ENCODE measurements around the gene CWC15. TPM values are rescaled to one million over a fixed set of nuclear protein-coding genes. Genes with fewer than 3 reads are reported as not detected.

Gene CWC15
- polyA plus RNA-seq, 1 donor (not counting 4 experiments of a cell fraction or from before 2014, with no cell fraction given) = 56.3 TPM

DNA sequence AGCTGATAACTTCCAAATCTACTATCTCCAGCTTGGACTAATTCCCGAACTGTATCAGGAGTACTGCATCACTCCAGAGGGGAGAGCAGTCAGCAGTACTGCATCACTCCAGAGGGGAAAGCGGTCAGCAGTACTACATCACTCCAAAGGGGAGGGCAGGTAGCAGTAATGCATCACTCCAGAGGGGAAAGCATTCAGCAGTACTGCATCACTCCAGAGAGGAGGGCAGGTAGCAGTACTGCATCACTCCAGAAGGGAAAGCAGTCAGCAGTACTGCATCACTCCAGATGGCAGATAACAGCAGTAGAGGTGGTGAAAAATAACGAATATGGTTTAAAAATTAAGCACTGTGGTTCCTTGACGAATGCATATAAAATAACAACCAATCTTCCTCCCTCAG, 8.4 kb downstream of the CWC15 start:
- H3K4me2 ChIP-seq (ENCODE audit: control insufficient read depth, extremely low read depth, insufficient read depth, low read depth, low read length) = no peak overlapping the region
- no peak for DNase-seq (ENCODE audit: low read depth, low spot score)
- no peaks in the 10 kb centered on the region for H3K9me3 ChIP-seq (ENCODE audit: control insufficient read depth, low read depth, low read length)
- no peak for FAIRE-seq
- H4K20me1 ChIP-seq (ENCODE audit: control insufficient read depth, extremely low read depth, insufficient read depth, low read length) = no peaks in the 10 kb centered on the region
- no peaks in the 10 kb centered on the region for H3K4me1 ChIP-seq (ENCODE audit: control insufficient read depth, extremely low read depth, insufficient read depth, low read length)
- no peaks in the 10 kb centered on the region for H3K27me3 ChIP-seq (ENCODE audit: control insufficient read depth, extremely low read depth, insufficient read depth, low read length)
- H3K9ac ChIP-seq (ENCODE audit: control insufficient read depth, extremely low read depth, insufficient read depth, low read length) = no peak overlapping the region
- dilution Hi-C loops (cut with MboI; ENCODE audit: extremely low pct_ligation_motif_present, low sequenced_read_pairs) = no loop called here
- H3K79me2 ChIP-seq (ENCODE audit: control insufficient read depth, insufficient read depth, low read length) = no peaks in the 10 kb centered on the region
- H3K27ac ChIP-seq (ENCODE audit: control insufficient read depth, insufficient read depth, low read length) = no peak overlapping the region
- no peak for TF ChIP-seq CTCF (optimal IDR thresholded peaks at IDR 0.05 in 1 of 3, IDR thresholded peaks at IDR 0.05 in 1 of 3, conservative IDR thresholded peaks at IDR 0.05 in 1 of 3; ENCODE audit: extremely low read depth in 1 of 3, insufficient read depth in 2 of 3, low read length in 3 of 3)
- no peak for TF ChIP-seq EZH2 (IDR thresholded peaks at IDR 0.05; ENCODE audit: low read length)
- H3K36me3 ChIP-seq (ENCODE audit: control insufficient read depth in 2 of 2, extremely low read depth in 1 of 2, insufficient read depth in 2 of 2, low read length in 2 of 2) = peaks cover 18 to 25% of the 10 kb centered on the region in 2 experiments
- H3K9me1 ChIP-seq (ENCODE audit: control insufficient read depth, extremely low read depth, insufficient read depth, low read length) = no peaks in the 10 kb centered on the region
- H2AFZ ChIP-seq (ENCODE audit: control insufficient read depth, low read length) = no peak overlapping the region
- H3K4me3 ChIP-seq (ENCODE audit: control insufficient read depth in 2 of 3, extremely low read depth in 1 of 3, insufficient read depth in 2 of 3, low read depth in 1 of 3, low read length in 3 of 3) = no peak overlapping the region

GRCh38 chr11:94961255-94961654, 12.1 kb downstream of the CWC15 start:
- FAIRE-seq = no peak

More at GRCh38 chr11:94961255-94961654, 12.1 kb downstream of the CWC15 start:
- peaks cover 13 to 19% of the 10 kb centered on the region in 2 experiments for H3K36me3 ChIP-seq (ENCODE audit: control insufficient read depth in 2 of 2, extremely low read depth in 1 of 2, insufficient read depth in 2 of 2, low read length in 2 of 2)
- no peak overlapping the region for H3K27ac ChIP-seq (ENCODE audit: control insufficient read depth, insufficient read depth, low read length)
- no peaks in the 10 kb centered on the region for H3K9me3 ChIP-seq (ENCODE audit: control insufficient read depth, low read depth, low read length)
- DNase-seq (ENCODE audit: low read depth, low spot score) = no peak
- H3K4me3 ChIP-seq (ENCODE audit: control insufficient read depth in 2 of 3, extremely low read depth in 1 of 3, insufficient read depth in 2 of 3, low read depth in 1 of 3, low read length in 3 of 3) = no peak overlapping the region
- TF ChIP-seq CTCF (optimal IDR thresholded peaks at IDR 0.05 in 1 of 3, IDR thresholded peaks at IDR 0.05 in 1 of 3, conservative IDR thresholded peaks at IDR 0.05 in 1 of 3; ENCODE audit: extremely low read depth in 1 of 3, insufficient read depth in 2 of 3, low read length in 3 of 3) (no peak), EZH2 (IDR thresholded peaks at IDR 0.05; ENCODE audit: low read length) (no peak)
- no peaks in the 10 kb centered on the region for H4K20me1 ChIP-seq (ENCODE audit: control insufficient read depth, extremely low read depth, insufficient read depth, low read length)
- H3K4me2 ChIP-seq (ENCODE audit: control insufficient read depth, extremely low read depth, insufficient read depth, low read depth, low read length) = no peak overlapping the region
- H3K27me3 ChIP-seq (ENCODE audit: control insufficient read depth, extremely low read depth, insufficient read depth, low read length) = no peaks in the 10 kb centered on the region
- no peak overlapping the region for H2AFZ ChIP-seq (ENCODE audit: control insufficient read depth, low read length)
- no peak overlapping the region for H3K9ac ChIP-seq (ENCODE audit: control insufficient read depth, extremely low read depth, insufficient read depth, low read length)
- peaks cover 11% of the 10 kb centered on the region for H3K4me1 ChIP-seq (ENCODE audit: control insufficient read depth, extremely low read depth, insufficient read depth, low read length)
- no peaks in the 10 kb centered on the region for H3K79me2 ChIP-seq (ENCODE audit: control insufficient read depth, insufficient read depth, low read length)
- dilution Hi-C loops (cut with MboI; ENCODE audit: extremely low pct_ligation_motif_present, low sequenced_read_pairs) = no loop called here
- no peaks in the 10 kb centered on the region for H3K9me1 ChIP-seq (ENCODE audit: control insufficient read depth, extremely low read depth, insufficient read depth, low read length)
